SK-N-MC (cell line): Measurements from ENCODE around the gene MYO1F.
"Not testable (repeated sequence)": the region's sequence is repeated elsewhere in the genome, so short reads cannot be mapped to it uniquely, and the experiment has no call there.

Source experiments
- DNase-seq: peaks from one replicate; pipeline ENCODE4 v3.0.0-alpha.2; 2011; ENCODE audit warnings: low read depth, low spot score
- H3K27ac ChIP-seq: fragments of 200-600 bp; sonication (generic); 2 replicates; pipeline ENCODE4 v1.5.1; 2016; ENCODE audit warnings: mixed run types
- H3K36me3 ChIP-seq: fragments of 200-600 bp; sonication (generic); 2 replicates; pipeline ENCODE4 v1.6.1; 2017; ENCODE audit warnings: antibody characterized with exemption, low read length, mixed read lengths; ENCODE audit not compliant: insufficient read depth
- H3K4me3 ChIP-seq: fragments of 200-600 bp; sonication (generic); 2 replicates; pipeline ENCODE4 v1.5.1; 2016
- H3K9ac ChIP-seq: fragments of 200-600 bp; sonication (generic); 2 replicates; pipeline ENCODE4 v1.8.0; 2017; ENCODE audit warnings: mixed run types, mixed read lengths; ENCODE audit not compliant: insufficient read length
- H3K9me3 ChIP-seq: fragments of 200-600 bp; sonication (generic); 2 replicates; pipeline ENCODE4 v1.6.1; 2017; ENCODE audit warnings: low read depth, mild to moderate bottlenecking, antibody characterized with exemption, low read length, moderate library complexity, mixed read lengths
- EZH2 ChIP-seq: fragments of 200-600 bp; sonication (generic); IDR thresholded peaks from one replicate; pipeline ENCODE4 v1.6.1; 2017; ENCODE audit warnings: antibody characterized with exemption
- FOXP2 ChIP-seq: optimal IDR thresholded peaks from 2 replicates; pipeline ENCODE3; 2011; ENCODE audit warnings: mild to moderate bottlenecking, moderate library complexity; ENCODE audit not compliant: insufficient read depth; ENCODE audit errors: extremely low read length, control extremely low read depth
- POLR2AphosphoS5 ChIP-seq: IDR thresholded peaks from 2 replicates; pipeline ENCODE4 v1.6.1; 2012; ENCODE audit warnings: mild to moderate bottlenecking, low read depth, low read length, borderline replicate concordance

The MYO1F gene

DNA sequence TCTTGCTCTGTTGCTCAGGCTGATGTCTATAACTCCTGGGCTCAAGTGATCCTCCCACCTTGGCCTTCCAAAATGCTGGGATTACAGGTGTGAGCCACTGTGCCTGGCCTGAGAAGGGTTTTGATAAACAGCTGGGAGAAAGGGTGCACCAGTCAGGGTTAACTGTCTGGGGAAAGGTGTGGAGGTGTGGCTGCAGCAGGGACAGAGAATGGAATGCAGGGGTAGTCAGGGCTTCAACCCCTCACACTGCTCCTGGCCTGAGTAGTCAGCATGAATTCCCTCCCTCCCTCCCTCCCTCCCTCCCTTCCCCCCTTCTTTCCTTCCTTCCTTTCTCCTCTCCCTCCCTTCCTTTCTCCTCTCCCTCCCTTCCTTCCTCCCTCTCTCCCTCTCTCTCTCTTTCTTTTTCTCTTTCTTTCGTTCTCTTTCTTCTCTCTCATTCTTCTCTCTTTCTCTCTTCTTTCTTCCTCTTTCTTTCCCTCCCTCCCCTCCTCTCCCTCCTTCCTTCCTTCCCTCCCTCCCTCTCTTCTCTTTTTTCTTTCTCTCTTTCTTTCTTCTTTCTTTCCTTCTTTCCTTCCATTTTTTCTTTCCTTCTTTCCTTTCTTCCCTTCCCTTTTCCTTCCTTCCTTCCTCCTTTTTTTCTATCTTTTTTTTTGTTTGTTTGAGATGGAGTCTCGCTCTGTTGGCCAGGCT lies 16.0 kb downstream of the MYO1F start:
- DNase-seq, result no peak

GRCh38 chr19:8558325-8558724 lies 18.9 kb downstream of the MYO1F start:
- Histone ChIP-seq H3K4me3 (no peak overlapping the region), H3K9me3 (no peaks in the 10 kb centered on the region), H3K27ac (no peak overlapping the region), H3K36me3 (no peaks in the 10 kb centered on the region), H3K9ac (no peak overlapping the region)
- no peak for DNase-seq
- TF ChIP-seq POLR2AphosphoS5, result no peak
- TF ChIP-seq FOXP2, result no peak

More for the DNA sequence above, 16.0 kb downstream of the MYO1F start:
- H3K9me3 ChIP-seq, result no peaks in the 10 kb centered on the region
- H3K27ac ChIP-seq, result no peak overlapping the region
- no peak overlapping the region for H3K4me3 ChIP-seq
- H3K9ac ChIP-seq, result no peak overlapping the region
- no peaks in the 10 kb centered on the region for H3K36me3 ChIP-seq
- TF ChIP-seq EZH2, result no peak
- TF ChIP-seq POLR2AphosphoS5, result no peak
- no peak for TF ChIP-seq FOXP2

DNA sequence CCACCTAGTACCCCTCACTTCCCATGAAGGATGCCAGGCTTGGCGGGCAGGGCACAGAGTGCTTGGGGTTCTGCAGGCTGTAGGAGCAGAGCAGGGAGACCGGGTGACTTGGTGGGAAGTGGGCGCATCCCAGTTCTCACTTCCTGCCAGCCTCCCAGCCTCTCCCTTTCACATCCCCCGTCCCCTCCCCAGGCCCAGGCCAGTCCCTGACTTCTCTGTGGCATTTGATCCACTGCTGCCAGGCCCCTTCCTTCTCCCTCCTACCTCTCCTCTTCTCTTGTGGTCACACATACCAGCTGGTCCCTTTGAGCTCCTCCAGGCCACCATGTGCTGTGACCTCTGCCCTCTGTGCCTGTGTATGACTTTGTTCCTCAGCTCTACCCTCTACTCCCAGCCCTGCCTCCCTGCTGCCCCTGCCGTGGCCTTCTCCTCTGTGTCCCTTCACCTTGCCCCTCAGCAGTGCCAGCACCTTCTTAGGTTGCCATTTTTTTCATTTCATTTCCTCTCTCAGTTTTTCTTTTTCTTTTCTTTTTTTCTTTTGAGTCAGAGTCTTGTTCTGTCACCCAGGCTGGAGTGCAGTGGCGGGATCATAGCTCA lies 19.5 kb downstream of the MYO1F start:
- Histone ChIP-seq H3K9ac (no peak overlapping the region), H3K27ac (no peak overlapping the region), H3K9me3 (no peaks in the 10 kb centered on the region), H3K36me3 (no peaks in the 10 kb centered on the region), H3K4me3 (no peak overlapping the region)
- DNase-seq, result no peak
- no peak for TF ChIP-seq POLR2AphosphoS5
- TF ChIP-seq EZH2, result no peak
- no peak for TF ChIP-seq FOXP2

- not testable (repeated sequence) for H3K9me3 ChIP-seq, H3K36me3 ChIP-seq, H3K9ac ChIP-seq, DNase-seq, H3K27ac ChIP-seq, H3K4me3 ChIP-seq
These were observed 23.5 kb downstream of the MYO1F start for GRCh38 chr19:8553729-8554128.

DNA sequence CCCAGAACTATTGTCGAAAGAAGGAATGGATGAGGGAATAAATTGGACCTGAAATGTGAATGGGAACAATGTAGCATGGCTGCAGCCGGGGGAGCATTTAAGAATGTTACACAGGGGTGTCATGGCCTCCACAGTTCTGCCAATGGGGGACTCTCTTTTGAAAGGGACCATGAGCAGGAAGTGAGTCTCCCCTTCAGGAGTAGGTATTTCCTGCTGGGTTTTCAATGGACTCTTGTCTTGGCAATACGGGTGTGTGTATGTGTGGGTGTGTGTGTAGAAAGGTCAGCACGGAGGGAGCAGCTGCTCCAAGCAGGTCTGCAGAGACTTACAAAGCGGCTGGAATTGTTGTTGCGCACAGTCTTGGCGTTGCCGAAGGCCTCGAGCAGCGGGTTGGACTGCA lies 24.4 kb downstream of the MYO1F start:
- Histone ChIP-seq H3K9me3 (no peaks in the 10 kb centered on the region), H3K27ac (no peak overlapping the region), H3K4me3 (no peak overlapping the region), H3K36me3 (no peaks in the 10 kb centered on the region), H3K9ac (no peak overlapping the region)
- peak; percentile 56 for DNase-seq
- TF ChIP-seq POLR2AphosphoS5, result no peak
- TF ChIP-seq EZH2, result no peak
- TF ChIP-seq FOXP2, result no peak

GRCh38 chr19:8550070-8550469 lies 27.2 kb downstream of the MYO1F start:
- TF ChIP-seq EZH2 (no peak), FOXP2 (no peak), POLR2AphosphoS5 (no peak)
- Histone ChIP-seq H3K36me3 (no peaks in the 10 kb centered on the region), H3K9ac (no peak overlapping the region), H3K27ac (no peak overlapping the region), H3K9me3 (no peaks in the 10 kb centered on the region), H3K4me3 (no peak overlapping the region)
- DNase-seq, result no peak

- no peak for DNase-seq
- no peak for TF ChIP-seq FOXP2
- no peak for TF ChIP-seq EZH2
- TF ChIP-seq POLR2AphosphoS5, result no peak
- Histone ChIP-seq H3K9me3 (no peaks in the 10 kb centered on the region), H3K9ac (no peak overlapping the region), H3K27ac (no peak overlapping the region), H3K4me3 (no peak overlapping the region), H3K36me3 (no peaks in the 10 kb centered on the region)
These were observed 31.5 kb downstream of the MYO1F start for GRCh38 chr19:8545743-8546142.

- Histone ChIP-seq H3K9me3 (no peaks in the 10 kb centered on the region), H3K4me3 (no peak overlapping the region)
- TF ChIP-seq FOXP2, result no peak
- TF ChIP-seq EZH2, result no peak
- TF ChIP-seq POLR2AphosphoS5, result no peak
These were observed 33.1 kb downstream of the MYO1F start for GRCh38 chr19:8544168-8544567.

More at GRCh38 chr19:8544168-8544567, 33.1 kb downstream of the MYO1F start:
- DNase-seq, result no peak
- no peaks in the 10 kb centered on the region for H3K36me3 ChIP-seq
- H3K9ac ChIP-seq, result no peak overlapping the region
- H3K27ac ChIP-seq, result no peak overlapping the region
